OCI-LY3 (cell line): ENCODE results near the gene CCDC40.

Experiments
- H2AFZ ChIP-seq: fragments of 200-600, 300-600 bp; shearing (Covaris generic); 2 replicates; pipeline ENCODE4 v1.6.0; 2014; ENCODE audit warnings: antibody characterized with exemption, low read depth, low read length
- H3K27ac ChIP-seq: fragments of 200-600, 300-600 bp; sonication (generic); 2 replicates; pipeline ENCODE4 v1.5.1; 2014; ENCODE audit warnings: mild to moderate bottlenecking, low read length, moderate library complexity, mixed read lengths
- H3K27me3 ChIP-seq: fragments of 200-600, 300-600 bp; sonication (generic); 2 replicates; pipeline ENCODE4 v1.6.1; 2014; ENCODE audit warnings: low read depth, low read length, mixed read lengths
- H3K36me3 ChIP-seq: fragments of 200-600, 300-600 bp; sonication (generic); replicated peaks from 2 replicates; pipeline ENCODE3; 2014; ENCODE audit warnings: low read depth, low read length, mixed read lengths
- H3K4me1 ChIP-seq: fragments of 300-600, 200-600 bp; sonication (generic); 2 replicates; pipeline ENCODE4 v1.6.1; 2014; ENCODE audit warnings: low read length, mixed read lengths
- H3K4me2 ChIP-seq: fragments of 200-600, 300-600 bp; sonication (generic); 2 replicates; pipeline ENCODE4 v1.6.1; 2014; ENCODE audit warnings: low read length, mixed read lengths
- H3K4me3 ChIP-seq: fragments of 300-600, 200-600 bp; sonication (generic); 2 replicates; pipeline ENCODE4 v1.5.1; 2014; ENCODE audit warnings: antibody characterized with exemption, mild to moderate bottlenecking, low read length, moderate library complexity
- H3K79me2 ChIP-seq: fragments of 300-600, 200-600 bp; shearing (Covaris generic); 2 replicates; pipeline ENCODE4 v1.6.1; 2014; ENCODE audit warnings: mild to moderate bottlenecking, low read length, mixed read lengths
- H3K9ac ChIP-seq: fragments of 300-600, 200-600 bp; shearing (Covaris generic); 2 replicates; pipeline ENCODE4 v1.6.0; 2014; ENCODE audit warnings: mild to moderate bottlenecking, low read length, moderate library complexity
- H3K9me3 ChIP-seq: fragments of 200-600, 300-600 bp; shearing (Covaris generic); 2 replicates; pipeline ENCODE4 v1.6.1; 2014; ENCODE audit warnings: low read length, mixed read lengths; ENCODE audit not compliant: insufficient read depth
- H4K20me1 ChIP-seq: fragments of 200-600, 300-600 bp; sonication (generic); 2 replicates; pipeline ENCODE4 v1.6.1; 2016; ENCODE audit warnings: low read length, mixed read lengths; ENCODE audit not compliant: insufficient read depth
- EZH2phosphoT487 ChIP-seq: fragments of 200-600 bp; shearing (Covaris generic); IDR thresholded peaks from 2 replicates; pipeline ENCODE4 v1.6.1; 2018; ENCODE audit warnings: antibody characterized with exemption, mixed run types, low read depth
- TF ChIP-seq, protein P1 (sequence below): fragments of 200-600, 300-600 bp; sonication (generic); IDR thresholded peaks from 2 replicates; pipeline ENCODE4 v1.5.1; 2014; ENCODE audit warnings: antibody characterized with exemption, low read length, low read depth

The CCDC40 gene

DNA sequence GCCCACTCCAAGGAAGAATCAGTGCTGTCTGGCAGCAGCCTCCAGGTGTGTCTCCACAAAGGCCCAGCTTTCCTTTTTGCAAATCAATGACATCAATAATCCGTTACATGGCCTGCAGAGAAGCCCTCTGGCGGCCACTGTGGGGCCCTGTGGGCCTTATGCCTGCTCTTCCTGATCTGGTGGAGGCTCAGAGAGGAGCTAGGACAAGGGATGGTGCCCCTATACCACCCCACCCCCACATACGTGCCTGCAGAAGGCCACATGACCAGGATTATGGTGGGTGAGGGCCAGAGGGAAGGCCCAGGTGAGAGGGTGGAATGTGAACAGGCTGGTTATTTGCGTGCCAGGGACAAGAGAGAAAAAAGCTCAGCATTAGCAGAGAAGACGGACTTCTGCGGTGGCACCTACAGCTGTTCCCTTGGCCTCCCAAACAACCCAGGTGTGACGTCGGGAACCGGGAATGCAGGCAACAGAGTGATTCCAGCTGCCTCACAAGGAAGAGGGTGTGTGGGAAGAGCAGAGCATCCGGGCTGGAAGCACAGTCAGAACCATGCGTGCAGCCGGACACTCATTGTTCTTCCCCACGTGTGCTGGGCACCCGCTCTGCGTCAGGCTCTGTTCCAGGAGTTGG is 88.0 kb downstream of the CCDC40 start:
- Histone ChIP-seq H3K36me3 (no peaks in the 10 kb centered on the region), H4K20me1 (no peaks in the 10 kb centered on the region), H3K9ac (no peak overlapping the region), H3K79me2 (no peaks in the 10 kb centered on the region), H3K4me3 (no peak overlapping the region), H3K9me3 (no peaks in the 10 kb centered on the region), H3K27ac (no peak overlapping the region), H2AFZ (no peak overlapping the region), H3K4me1 (no peaks in the 10 kb centered on the region), H3K4me2 (no peak overlapping the region), H3K27me3 (no peaks in the 10 kb centered on the region)
- TF ChIP-seq, protein P1, sequence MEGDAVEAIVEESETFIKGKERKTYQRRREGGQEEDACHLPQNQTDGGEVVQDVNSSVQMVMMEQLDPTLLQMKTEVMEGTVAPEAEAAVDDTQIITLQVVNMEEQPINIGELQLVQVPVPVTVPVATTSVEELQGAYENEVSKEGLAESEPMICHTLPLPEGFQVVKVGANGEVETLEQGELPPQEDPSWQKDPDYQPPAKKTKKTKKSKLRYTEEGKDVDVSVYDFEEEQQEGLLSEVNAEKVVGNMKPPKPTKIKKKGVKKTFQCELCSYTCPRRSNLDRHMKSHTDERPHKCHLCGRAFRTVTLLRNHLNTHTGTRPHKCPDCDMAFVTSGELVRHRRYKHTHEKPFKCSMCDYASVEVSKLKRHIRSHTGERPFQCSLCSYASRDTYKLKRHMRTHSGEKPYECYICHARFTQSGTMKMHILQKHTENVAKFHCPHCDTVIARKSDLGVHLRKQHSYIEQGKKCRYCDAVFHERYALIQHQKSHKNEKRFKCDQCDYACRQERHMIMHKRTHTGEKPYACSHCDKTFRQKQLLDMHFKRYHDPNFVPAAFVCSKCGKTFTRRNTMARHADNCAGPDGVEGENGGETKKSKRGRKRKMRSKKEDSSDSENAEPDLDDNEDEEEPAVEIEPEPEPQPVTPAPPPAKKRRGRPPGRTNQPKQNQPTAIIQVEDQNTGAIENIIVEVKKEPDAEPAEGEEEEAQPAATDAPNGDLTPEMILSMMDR = peak; percentile 31; the same call in 1 of the 2 replicates
- no peak for TF ChIP-seq EZH2phosphoT487

DNA sequence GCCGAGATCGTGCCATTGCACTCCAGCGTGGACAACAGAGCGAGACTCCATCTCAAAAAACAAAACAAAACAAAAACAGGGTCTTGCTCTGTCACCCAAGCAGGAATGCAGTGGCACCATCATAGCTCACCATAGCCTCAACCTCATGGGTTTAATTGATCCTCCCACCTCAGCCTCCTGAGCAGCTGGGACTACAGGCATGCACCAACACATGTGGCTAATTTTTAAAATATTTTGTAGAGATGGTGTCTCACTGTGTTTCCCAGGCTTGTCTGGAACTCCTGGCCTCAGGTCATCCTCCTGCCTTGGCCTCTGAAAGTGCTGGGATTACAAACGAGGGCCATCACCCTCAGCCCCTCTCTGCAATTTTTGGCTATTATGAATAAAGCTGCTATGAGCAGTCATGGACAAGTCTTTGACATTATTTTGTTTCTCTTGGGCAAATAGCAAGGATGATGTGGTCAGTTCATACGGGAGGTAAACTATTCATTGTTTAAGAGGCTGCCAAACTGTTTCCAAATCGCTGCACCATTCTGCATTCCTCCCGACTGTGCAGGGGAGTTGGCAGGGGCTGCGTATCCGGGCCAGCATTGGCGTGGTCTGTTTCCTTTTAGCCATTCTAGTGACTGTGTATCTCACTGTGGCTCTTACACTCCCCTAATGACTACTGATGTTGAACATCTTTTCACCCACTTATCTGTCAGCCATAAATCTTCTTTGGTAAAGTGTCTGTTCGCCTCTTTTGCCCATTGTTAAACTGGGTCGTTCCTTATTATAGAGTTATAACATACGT is 89.4 kb downstream of the CCDC40 start:
- no peak overlapping the region for H3K4me3 ChIP-seq
- TF ChIP-seq, protein P1 = no peak
- TF ChIP-seq EZH2phosphoT487 = no peak
- H3K4me2 ChIP-seq = no peak overlapping the region
- no peaks in the 10 kb centered on the region for H3K4me1 ChIP-seq
- H2AFZ ChIP-seq = no peak overlapping the region
- no peaks in the 10 kb centered on the region for H3K36me3 ChIP-seq
- H3K9ac ChIP-seq = no peak overlapping the region
- H3K79me2 ChIP-seq = no peaks in the 10 kb centered on the region
- no peaks in the 10 kb centered on the region for H4K20me1 ChIP-seq
- H3K27ac ChIP-seq = no peak overlapping the region
- no peaks in the 10 kb centered on the region for H3K27me3 ChIP-seq
- H3K9me3 ChIP-seq = no peaks in the 10 kb centered on the region

DNA sequence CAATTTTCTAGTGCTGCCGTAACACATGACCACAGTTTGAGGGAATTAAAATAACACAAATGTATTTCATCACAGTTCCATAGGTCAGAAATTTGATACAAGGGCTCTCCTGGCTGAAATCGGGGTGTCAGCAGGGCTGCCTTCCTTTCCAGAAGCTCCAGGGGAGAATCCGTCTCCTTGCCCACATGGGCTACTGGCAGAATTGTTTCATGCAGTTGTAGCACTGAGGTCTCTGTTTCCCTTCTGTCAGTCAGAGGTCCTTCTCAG is 89.9 kb downstream of the CCDC40 start:
- H3K27ac ChIP-seq = no peak overlapping the region
- H3K4me1 ChIP-seq = no peaks in the 10 kb centered on the region
- H3K9ac ChIP-seq = no peak overlapping the region
- no peaks in the 10 kb centered on the region for H3K79me2 ChIP-seq
- TF ChIP-seq EZH2phosphoT487 = no peak
- TF ChIP-seq, protein P1 = no peak
- no peaks in the 10 kb centered on the region for H3K36me3 ChIP-seq
- H3K4me3 ChIP-seq = no peak overlapping the region
- no peaks in the 10 kb centered on the region for H4K20me1 ChIP-seq
- no peak overlapping the region for H2AFZ ChIP-seq
- H3K4me2 ChIP-seq = no peak overlapping the region
- no peaks in the 10 kb centered on the region for H3K27me3 ChIP-seq
- H3K9me3 ChIP-seq = no peaks in the 10 kb centered on the region

DNA sequence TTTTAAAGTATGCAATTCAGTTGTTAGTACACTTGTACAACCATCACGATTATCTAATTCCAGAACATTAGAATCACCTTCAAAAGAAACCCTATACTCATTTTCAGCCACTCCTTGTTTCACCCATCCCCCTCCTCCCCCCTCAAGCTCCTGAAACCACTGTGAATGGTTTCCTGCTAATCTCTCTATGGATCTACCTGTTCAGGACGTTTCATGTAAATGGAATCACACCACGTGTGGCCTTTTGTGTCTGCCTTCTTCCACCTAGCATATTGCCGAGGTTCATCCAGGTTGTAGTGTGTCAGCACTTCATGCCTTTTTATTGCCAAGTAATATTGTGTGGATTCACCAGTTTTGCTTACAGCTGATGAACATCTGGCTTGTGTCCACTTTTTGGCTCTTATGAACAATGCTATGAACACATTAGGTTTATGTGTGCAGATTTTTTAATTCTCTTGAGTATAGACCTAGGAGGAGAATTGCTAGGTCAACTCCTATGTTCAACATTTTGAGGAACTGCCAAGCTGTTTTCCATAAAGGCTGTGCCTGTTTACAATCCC is 92.6 kb downstream of the CCDC40 start:
- Histone ChIP-seq H2AFZ (no peak overlapping the region), H3K4me2 (no peak overlapping the region), H3K4me3 (no peak overlapping the region), H3K9me3 (no peaks in the 10 kb centered on the region), H4K20me1 (no peaks in the 10 kb centered on the region), H3K27me3 (no peaks in the 10 kb centered on the region), H3K4me1 (no peaks in the 10 kb centered on the region), H3K27ac (no peak overlapping the region), H3K79me2 (no peaks in the 10 kb centered on the region), H3K36me3 (peaks cover 21% of the 10 kb centered on the region), H3K9ac (no peak overlapping the region)
- TF ChIP-seq, protein P1 = no peak
- TF ChIP-seq EZH2phosphoT487 = no peak
